ENCODE results near the gene FBXL13.
A peak's percentile ranks its signal among the peaks of the same experiment; 100 is the strongest.
"Not testable (repeated sequence)": the region's sequence is repeated elsewhere in the genome, so short reads cannot be mapped to it uniquely, and the experiment has no call there.

FBXL13 gene

DNA sequence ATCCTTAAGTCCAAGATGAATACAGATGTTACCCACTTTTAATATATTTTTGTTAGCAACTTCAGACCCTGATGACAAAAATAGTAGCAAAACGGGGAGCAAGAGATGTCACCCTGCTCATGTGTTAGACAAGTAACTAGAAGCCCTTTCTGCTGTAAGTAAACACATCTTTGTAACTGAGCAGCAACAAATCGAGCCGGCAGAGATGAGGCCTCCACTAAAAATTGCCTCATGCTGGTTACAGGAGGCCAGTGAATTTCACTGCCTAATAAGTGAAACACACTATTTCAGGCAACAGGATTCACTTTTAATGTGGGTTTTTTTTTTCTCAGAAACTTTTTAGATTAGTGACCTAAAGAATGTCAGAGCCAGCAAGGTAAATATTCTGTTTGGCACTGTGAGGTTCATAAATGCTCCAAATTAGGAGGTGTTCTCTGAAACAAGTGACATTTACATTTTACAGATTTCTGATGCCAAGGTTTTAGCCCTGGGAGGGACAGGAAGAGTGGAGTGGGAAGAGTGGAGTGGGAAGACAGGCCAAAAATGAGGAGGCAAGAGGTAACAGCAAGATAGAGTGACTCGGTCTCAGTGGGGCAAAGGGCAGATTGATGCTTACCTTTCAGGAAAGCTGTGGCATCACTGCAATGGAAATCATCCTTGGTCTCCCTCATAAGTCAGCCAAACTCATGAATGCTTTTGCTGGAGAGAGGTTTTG lies 215.4 kb downstream of the FBXL13 start:
- no peak for DNase-seq (ENCODE audit: low read depth, low spot score)

DNA sequence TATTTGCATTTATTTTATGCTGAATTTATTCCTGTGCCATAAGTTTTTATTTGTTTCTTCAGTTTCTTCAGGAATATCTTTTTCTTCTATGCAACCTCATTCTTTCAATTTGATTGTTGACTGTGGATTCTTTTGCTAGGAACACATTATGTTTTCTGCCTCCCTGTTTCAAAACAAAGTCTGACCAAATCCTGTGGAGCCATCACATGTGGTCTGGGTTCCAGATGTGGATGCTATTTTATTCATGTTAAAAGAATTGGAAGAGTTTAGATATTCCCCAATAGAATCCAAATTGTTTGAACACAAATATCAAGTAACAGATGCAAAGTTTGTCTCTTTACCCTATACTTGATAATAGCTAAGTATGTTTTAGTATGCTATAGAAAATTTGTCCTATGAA lies 218.6 kb downstream of the FBXL13 start:
- DNase-seq (ENCODE audit: low read depth, low spot score): no peak

DNA sequence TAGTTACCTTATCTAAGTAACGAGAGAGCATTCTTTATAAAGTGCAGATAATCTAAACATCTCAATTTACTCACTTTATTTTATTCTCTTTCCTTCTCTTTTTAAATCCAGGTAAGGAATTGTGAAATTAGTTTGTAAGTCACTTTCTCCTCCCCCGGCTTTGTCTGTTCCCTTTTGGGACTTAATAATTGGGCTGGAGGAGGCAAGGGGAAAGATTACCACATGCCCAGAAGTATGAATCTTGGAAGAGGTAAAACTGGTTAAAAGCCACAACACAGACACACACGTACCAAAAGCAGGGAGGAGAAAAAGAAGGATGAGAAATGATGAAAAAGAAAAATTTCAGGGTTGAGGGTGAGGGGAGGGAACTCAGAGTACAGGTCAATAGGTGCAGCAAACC lies 225.1 kb downstream of the FBXL13 start:
- DNase-seq (ENCODE audit: low read depth, low spot score): no peak

DNA sequence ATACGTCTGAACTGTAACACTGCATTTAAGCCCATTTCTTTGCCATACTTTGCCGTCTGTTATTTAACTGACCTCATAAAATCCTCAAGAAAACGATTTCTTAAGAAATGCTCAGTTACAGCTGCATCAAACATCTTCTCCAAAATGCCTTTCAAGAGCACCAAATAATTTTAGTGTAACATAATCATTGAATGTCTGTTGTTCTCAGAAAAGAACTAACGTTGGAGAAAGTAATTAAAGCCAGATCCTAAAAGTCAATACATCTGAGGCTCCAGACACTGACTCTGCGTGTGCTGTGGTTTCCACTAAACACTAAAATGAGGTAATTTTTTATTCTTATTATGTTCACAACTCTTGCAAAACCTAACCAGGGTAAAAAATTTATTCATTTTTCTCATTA lies 225.5 kb downstream of the FBXL13 start:
- no peak for DNase-seq (ENCODE audit: low read depth, low spot score)

DNA sequence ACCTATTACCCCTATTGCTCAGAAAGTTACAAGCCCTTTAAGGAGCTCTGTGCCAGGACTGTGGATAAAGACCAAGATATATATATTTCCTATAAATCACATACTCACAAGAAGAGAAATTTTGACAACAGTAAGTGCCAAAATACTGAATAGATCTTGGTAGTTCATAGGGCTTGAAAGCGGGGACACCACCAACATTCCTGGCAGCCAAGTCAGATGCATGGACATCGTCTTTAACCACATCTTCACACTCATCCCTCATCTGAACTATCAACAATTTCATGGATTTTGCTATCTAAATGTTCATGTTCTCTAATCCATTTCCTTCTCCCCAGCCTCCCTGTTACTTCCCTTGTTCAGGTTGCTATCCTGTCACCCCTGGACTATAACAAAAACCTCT lies 229.2 kb downstream of the FBXL13 start:
- DNase-seq (ENCODE audit: low read depth, low spot score): no peak

DNA sequence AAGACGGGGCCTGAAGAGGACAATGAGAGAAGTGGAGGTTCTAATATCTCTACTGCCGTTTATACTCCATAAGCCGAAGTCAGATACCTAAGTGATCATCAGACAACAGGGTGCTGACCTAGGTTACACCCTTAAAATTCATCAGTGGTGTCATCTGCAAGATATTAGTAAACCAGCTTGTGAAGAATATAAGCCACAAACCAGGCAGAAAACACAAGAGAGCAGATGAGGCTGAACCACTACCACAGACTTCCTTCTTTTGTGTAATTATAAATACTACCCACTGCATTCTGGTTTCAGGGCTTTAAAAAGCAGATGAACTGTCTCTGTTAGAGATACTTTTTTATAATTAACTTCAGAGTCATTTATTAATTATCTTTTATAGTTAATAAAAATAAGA lies 230.7 kb downstream of the FBXL13 start:
- DNase-seq (ENCODE audit: low read depth, low spot score): no peak

DNA sequence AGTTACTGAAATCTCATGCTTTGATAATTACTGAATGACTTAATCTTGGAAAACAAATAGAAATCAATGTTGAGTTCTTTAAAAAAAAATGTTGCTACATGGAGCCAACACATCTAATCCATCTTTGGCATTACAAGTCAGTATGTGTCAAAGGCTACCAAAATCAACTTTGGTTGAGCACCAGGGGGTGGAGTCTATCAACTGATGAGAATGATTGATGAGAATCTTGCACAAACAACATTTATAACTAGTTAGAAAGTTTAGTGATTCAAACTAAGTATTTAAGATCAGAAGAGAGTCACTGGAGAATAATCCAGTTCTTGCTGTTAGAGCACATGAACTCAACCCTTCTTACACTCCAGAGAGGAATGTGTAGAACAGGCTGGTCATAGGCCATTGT lies 232.3 kb downstream of the FBXL13 start:
- no peak for DNase-seq (ENCODE audit: low read depth, low spot score)

DNA sequence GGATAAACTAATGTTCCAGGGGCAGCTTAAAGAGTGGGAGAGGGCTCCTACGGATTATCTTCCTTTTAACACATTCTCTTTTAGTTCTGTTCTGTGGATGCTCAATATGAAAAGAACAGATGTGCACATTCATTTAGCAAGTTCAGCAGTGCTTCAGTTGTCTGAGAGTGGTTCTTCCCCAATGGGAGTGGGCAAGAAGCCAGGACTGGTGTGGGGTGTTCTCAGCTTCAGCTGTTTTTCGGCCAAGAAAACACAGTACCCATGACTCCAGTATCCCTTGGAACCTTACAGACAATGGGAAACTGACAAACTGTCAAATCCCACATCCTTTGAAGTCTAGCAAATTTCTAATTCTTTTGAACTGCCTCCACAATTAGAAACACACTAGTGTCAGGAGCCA lies 233.3 kb downstream of the FBXL13 start:
- no peak for DNase-seq (ENCODE audit: low read depth, low spot score)

DNA sequence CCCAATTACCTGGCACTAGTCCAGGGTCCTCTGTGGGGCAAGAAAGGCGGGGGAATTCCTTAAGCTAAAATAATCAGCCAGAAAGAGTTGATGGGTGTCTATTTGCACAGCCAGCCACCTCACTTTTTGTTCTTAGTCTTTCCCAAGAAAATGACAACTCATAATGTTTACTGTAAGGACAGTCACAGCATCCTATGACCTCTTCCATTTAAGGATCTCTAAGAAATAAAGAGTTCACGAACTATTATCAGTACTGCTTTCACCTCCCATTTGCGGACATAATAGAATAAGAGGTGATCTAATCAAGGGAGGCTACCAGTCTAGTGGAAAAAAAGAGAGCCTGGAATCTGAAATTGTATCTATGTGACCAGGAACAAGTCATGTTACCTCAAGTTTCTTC lies 234.2 kb downstream of the FBXL13 start:
- DNase-seq (ENCODE audit: low read depth, low spot score): no peak

DNA sequence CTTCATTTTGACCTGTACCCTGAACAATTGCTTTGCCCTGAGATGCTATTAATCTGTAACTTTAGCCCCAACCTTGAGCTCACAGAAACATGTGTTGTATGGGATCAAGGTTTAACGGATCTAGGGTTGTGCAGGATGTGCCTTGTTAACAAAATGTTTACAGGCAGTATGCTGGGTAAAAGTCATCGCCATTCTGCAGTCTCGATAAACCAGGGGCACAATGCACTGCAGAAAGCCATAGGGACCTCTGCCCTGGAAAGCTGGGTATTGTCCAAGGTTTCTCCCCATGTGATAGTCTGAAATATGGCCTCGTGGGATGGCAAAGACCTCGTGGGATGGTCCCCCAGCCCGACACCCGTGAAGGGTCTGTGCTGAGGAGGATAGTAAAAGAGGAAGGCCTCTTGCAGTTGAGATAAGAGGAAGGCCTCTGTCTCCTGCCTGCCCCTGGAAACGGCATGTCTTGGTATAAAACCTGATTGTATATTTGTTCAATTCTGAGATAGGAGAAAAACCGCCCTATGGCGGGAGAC lies 236.0 kb downstream of the FBXL13 start:
- DNase-seq (ENCODE audit: low read depth, low spot score): not testable (repeated sequence)

DNA sequence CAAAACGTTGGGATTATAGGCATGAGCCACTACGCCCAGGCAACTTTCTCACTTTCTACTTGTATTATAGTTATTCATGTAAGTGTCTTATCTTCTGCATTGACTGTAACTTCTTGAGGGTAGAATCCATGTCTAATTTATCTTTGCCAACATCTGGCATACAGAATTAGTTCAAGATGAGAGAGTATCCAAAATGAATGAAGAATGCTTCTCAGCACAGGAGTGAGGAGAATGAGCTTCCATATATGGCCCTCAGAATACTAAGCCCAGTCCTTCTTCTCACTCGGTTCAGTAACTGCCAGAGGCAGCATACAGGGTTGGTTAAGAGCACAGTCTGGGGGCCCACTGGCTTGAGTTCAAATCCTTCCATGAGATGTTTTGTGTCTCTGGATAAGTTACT lies 236.8 kb downstream of the FBXL13 start:
- DNase-seq (ENCODE audit: low read depth, low spot score): no peak

DNA sequence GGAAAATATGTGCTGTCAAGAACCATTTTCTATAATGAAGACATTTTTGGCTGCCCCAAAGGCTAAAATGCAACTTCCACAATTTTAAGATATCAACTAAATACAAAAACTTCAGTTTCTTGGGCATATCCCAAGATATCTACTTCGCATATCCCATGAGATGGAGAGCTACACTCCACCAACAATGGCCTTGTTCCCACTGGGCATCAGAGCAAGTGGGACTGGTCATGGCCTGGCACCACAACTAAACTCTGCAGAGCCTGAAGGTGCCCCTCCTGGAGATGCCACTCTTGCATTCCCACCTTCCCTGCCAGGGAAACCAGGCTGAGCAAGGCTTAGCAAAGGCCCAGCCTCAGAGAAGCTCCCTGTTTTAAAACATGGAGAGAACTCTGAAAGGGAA lies 237.6 kb downstream of the FBXL13 start:
- DNase-seq (ENCODE audit: low read depth, low spot score): no peak

DNA sequence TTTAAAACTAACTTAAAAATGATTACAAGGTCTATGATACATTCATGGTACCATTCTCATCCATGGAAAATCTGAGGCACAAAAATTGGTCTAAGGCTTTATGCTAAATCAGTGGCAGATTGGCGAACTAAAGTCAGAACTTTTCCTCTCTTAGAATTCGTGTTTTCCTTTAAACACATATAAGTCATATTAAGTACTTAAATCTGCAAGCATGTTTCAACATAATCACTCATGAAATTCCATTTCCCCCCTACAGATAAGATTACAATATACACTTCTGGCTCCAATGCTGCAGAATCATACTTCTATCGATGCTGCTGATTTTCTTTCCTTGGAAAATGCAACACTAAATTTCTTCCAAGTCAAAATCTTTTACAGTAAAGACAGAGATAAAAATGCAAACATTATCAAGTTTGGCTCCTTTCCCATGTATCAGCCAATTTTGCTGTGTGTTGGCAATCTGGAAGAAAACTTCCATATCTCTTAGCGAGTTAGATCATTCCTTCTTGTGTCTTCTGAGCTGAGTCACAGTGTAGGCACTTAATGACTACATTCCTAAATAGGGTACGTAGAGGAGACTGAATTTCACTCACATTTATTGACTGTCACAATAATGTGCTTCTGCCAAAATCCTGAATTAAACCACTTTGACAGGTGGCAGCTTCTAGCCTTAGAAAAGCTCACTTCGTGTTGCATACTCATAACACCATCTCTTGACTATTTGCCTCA lies 238.2 kb downstream of the FBXL13 start:
- DNase-seq (ENCODE audit: low read depth, low spot score): no peak

DNA sequence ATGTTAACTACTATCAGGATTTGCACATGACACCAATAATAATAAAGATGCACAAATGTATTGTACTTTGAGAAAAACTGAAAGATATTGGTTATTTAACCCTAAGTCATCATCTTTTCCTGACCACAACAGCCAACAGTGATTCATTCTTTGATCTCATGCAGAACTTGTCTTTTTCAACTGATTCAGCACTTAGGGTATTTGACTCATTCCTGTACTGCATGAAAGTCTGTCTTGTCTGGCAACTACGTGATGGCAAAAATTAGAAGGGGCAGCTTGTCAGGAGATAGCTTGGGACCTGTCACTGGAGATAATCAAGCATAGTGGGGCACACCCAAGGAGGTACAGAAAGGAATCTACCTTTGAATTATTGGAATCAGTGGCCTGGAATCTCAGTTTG lies 239.6 kb downstream of the FBXL13 start:
- DNase-seq (ENCODE audit: low read depth, low spot score): no peak

DNA sequence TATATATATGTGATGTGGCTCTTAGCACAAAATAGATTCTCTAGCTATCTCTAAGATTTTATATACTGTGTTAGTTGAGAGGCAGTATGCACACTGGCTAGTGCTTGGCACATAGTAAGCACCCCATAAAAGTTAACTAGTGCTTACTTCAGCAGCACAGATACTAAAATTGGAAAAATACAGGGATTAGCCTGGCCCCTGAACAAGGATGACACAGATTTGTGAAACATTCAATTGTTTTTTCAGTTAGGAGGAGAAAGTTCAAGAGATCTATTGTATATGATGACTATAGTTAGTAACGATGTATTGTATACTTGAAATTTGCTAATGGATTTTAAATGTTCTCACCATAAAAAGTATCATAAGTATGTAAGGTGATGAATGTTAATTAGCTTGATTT lies 240.1 kb downstream of the FBXL13 start:
- DNase-seq (ENCODE audit: low read depth, low spot score): no peak

DNA sequence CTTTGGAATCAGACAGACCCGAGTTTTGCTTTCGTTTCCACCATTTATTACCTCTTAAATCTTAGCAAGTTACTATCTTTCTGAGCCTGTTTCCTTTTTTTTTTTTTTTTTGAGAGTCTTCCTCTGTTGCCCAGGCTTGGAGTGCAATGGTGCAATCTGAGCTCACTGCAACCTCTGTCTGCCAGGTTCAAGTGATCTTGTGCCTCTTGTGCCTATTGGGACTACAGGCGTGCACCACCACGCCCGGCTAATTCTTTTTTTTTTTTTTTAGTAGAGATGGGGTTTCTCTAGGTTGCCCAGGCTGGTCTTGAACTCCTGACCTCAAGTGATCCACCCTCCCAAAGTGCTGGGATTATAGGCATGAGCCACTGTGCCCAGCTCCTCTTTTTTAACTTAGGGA lies 241.3 kb downstream of the FBXL13 start:
- no peak for DNase-seq (ENCODE audit: low read depth, low spot score)

DNA sequence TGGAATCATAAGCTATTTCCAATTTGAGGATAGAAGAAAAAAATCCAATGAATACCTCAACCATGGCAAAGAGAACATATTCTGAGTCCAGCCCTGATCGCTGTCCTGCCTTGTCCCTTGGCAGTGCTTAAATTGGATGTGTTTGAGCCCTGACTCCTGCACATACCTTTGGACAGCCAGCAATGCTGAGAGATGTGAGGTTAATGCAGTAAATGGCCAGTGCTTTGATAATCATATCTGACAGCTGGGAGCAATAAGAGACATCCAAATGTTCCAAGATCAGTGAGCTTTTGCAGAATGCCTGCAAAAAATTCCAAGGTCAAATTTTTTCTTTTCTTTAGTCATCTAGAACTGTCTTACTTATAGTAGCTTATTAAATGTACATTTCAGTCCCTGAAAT lies 241.9 kb downstream of the FBXL13 start:
- DNase-seq (ENCODE audit: low read depth, low spot score): no peak

DNA sequence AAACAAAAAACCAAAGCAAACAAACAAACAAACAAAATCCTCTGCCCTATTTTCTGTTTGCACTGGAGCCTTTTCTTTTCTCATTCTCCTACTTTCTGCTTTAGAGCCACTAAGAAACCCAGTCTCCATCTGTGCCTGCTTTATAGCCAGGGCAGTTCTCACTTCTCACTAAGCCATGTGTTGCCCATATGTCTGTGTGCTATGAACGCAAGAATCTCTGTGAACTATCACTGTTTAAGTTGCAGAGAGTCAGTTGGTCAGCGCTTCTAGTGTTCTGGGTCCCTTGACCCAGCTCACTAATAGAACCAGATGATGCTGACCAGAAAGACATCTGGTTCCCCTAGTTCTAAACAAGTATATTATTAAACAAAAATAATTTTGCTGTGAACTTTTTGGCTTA lies 244.4 kb downstream of the FBXL13 start:
- no peak for DNase-seq (ENCODE audit: low read depth, low spot score)

DNA sequence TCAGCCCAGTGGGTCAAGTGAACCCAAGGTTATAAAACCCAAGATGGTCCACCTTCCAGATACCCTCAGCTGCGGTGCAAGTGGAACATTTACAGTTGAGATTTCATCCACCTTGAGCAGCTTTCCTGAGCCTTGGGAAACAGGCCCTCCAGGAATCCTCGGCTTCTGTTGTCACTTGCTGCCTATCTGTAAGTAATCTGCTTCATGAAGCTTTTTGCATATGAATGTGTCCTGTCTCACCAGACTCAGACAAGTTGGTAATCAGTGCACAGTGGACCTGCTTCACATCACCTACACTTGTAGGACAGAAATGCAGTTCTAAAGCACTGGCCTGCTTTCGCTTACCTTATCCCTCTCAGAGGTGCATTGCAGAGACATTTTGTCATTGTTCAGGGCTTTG lies 245.5 kb downstream of the FBXL13 start:
- DNase-seq (ENCODE audit: low read depth, low spot score): peak; percentile 72

DNA sequence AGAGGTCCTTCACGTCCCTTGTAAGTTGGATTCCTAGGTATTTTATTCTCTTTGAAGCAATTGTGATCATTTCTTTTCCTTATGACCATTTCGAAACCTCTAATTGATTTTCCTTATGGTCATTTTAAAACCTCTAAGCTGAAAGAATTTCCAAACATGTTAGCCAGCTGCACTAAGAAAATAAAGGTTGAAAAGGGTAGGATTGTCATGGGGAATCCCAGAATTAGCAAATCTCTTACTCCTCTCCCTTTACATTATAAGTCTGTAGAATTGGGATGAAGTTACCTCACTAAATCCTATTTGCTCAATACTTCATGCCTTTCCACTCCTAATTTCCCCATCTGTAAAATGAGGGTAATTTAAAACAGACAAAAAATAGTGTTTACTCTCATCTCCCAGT lies 246.3 kb downstream of the FBXL13 start:
- no peak for DNase-seq (ENCODE audit: low read depth, low spot score)

DNA sequence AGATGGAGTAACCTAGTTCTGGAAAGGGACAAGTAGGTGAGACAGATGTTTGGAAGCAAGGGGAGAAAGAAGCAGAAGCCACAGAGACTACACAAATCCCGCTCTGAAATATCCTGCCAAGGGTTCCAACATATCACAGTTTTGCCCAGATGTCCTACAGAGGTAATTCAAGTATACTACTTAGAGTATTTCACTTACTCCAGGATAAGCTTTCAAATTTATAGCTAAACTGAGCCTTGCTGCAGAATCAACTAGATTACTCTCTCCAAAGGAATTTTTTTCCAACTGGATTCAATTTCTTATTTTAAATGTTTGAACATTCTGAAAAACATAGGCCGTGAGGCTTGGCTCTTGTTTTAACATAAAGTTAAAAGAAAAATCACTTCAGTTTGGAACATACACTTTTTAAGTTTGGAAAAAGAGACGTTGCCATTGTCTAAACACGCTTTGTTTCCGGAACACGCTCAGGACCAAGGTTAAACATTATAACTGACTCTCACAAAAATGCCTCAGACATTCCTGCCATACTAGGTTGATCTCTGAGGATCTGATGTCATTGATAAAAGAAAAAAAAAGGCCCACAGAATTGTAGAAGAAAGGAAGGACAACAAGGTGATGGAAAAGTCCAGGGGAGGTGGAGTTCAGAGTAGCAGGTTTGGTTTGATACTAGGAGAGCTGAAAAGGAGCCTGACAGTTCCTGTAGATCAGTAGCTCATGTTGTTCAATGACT lies 251.0 kb downstream of the FBXL13 start:
- DNase-seq (ENCODE audit: low read depth, low spot score): no peak

DNA sequence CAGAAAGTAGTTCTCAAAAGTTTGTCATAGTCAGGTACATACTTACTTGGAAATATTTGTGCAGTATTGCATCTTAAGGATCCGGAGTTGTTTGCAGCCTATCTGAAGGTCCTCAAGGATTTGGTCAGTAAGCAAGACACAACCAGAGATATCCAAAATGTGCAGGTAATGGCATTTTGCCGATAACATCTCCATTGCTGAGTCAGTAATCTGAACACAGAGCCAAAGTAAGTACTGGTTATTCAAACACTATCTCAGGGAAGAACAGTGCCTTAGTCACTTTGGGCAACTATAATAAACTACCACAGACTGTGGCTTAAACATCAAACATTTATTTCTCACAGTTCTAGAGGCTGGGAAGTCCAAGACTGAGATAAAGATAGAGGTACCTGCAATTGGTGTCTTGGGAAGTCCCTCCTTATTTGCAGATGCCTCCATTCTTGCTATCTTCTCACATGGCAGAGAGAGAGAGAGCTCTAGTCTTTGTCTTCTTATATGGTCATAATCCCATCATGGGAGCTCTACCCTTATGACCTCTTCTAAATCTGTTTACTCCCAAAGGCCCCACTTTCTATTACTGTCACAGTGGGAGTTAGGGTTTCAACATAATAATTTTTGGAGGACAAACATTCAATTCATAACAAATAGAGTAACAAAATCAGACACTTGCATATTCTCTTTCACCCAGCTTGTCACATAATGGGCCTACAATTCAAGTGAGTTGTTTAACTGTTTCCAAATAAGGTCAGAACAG lies 252.4 kb downstream of the FBXL13 start:
- no peak for DNase-seq (ENCODE audit: low read depth, low spot score)
